Neural cell (in vitro differentiated cells): Measurements from ENCODE around the gene ADCY2. TPM values are rescaled to one million over a fixed set of nuclear protein-coding genes. Genes with fewer than 3 reads are reported as not detected.

Source experiments
- H2AFZ ChIP-seq: fragments of 200-600, 300-800 bp; sonication (generic), shearing (Covaris generic); 2 replicates; pipeline ENCODE4 v1.6.0; 2014; ENCODE audit warnings: low read depth, mild to moderate bottlenecking, antibody characterized with exemption, low read length, moderate library complexity
- H3F3A ChIP-seq: fragments of 200-600 bp; shearing (Covaris generic); 2 replicates; pipeline ENCODE4 v1.6.1; 2016; ENCODE audit warnings: mild to moderate bottlenecking, moderate library complexity, mixed read lengths, antibody characterized with exemption, low read length; ENCODE audit not compliant: insufficient read depth, poor library complexity, severe bottlenecking
- H3K27ac ChIP-seq: fragments of 200-600, 300-800 bp; sonication (generic), shearing (Covaris generic); 2 replicates; pipeline ENCODE4 v1.5.1; 2014; ENCODE audit warnings: mild to moderate bottlenecking, low read length, moderate library complexity
- H3K27me3 ChIP-seq: fragments of 300-800, 200-600 bp; sonication (generic), shearing (Covaris generic); 2 replicates; pipeline ENCODE4 v1.6.0; 2014; ENCODE audit warnings: mild to moderate bottlenecking, low read depth, low read length, moderate library complexity; ENCODE audit not compliant: insufficient read depth
- H3K36me3 ChIP-seq: fragments of 300-800, 200-600 bp; sonication (generic), shearing (Covaris generic); 2 replicates; pipeline ENCODE4 v1.5.1; 2014; ENCODE audit warnings: mild to moderate bottlenecking, antibody characterized with exemption, low read length, moderate library complexity; ENCODE audit not compliant: insufficient read depth
- H3K4me2 ChIP-seq: fragments of 300-800, 200-600 bp; sonication (generic), shearing (Covaris generic); 2 replicates; pipeline ENCODE4 v1.6.0; 2014; ENCODE audit warnings: mild to moderate bottlenecking, low read length
- H3K4me3 ChIP-seq: fragments of 300-800, 200-600 bp; sonication (generic), shearing (Covaris generic); 2 replicates; pipeline ENCODE4 v1.5.1; 2014; ENCODE audit warnings: mild to moderate bottlenecking, low read length, moderate library complexity
- H3K79me2 ChIP-seq: fragments of 200-600 bp; shearing (Covaris generic); replicated peaks from 2 replicates; pipeline ENCODE4 v1.6.0; 2014; ENCODE audit warnings: mild to moderate bottlenecking, low read length, moderate library complexity; ENCODE audit not compliant: insufficient read depth
- H3K9ac ChIP-seq: fragments of 300-800, 200-600 bp; sonication (generic), shearing (Covaris generic); 2 replicates; pipeline ENCODE4 v1.6.1; 2016; ENCODE audit warnings: mild to moderate bottlenecking, low read length, mixed read lengths
- H3K9me2 ChIP-seq: fragments of 200-600 bp; shearing (Covaris generic); 2 replicates; pipeline ENCODE4 v1.6.1; 2016; ENCODE audit warnings: mild to moderate bottlenecking, low read length, mixed read lengths; ENCODE audit not compliant: insufficient read depth
- H3K9me3 ChIP-seq: fragments of 200-600, 300-800 bp; sonication (generic), shearing (Covaris generic); 2 replicates; pipeline ENCODE4 v1.6.1; 2016; ENCODE audit warnings: mild to moderate bottlenecking, mixed run types, low read length, moderate library complexity, mixed read lengths
- H4K20me1 ChIP-seq: fragments of 200-600 bp; shearing (Covaris generic); 2 replicates; pipeline ENCODE4 v1.6.1; 2016; ENCODE audit warnings: mild to moderate bottlenecking, mixed run types; ENCODE audit not compliant: insufficient read depth
- EP300 ChIP-seq: fragments of 450-650 bp; conservative IDR thresholded peaks from 2 replicates; pipeline ENCODE4 v1.6.1; 2014; ENCODE audit warnings: antibody characterized with exemption, mild to moderate bottlenecking, moderate library complexity; ENCODE audit not compliant: poor library complexity, severe bottlenecking
- EZH2 ChIP-seq: fragments of 200-600, 300-800 bp; shearing (Covaris generic), sonication (generic); IDR thresholded peaks from 2 replicates; pipeline ENCODE4 v1.6.1; 2014; ENCODE audit warnings: antibody characterized with exemption, low read length, borderline replicate concordance, mild to moderate bottlenecking; ENCODE audit not compliant: insufficient read depth, poor library complexity, severe bottlenecking
- MXI1 ChIP-seq: fragments of 450-650 bp; conservative IDR thresholded peaks from 2 replicates; pipeline ENCODE4 v1.6.1; 2014; ENCODE audit warnings: antibody characterized with exemption, mild to moderate bottlenecking; ENCODE audit not compliant: poor library complexity, severe bottlenecking
- POLR2AphosphoS5 ChIP-seq: IDR thresholded peaks from 2 replicates; pipeline ENCODE4 v1.6.1; 2012
- RAD21 ChIP-seq: fragments of 450-650 bp; conservative IDR thresholded peaks from 2 replicates; pipeline ENCODE4 v1.6.1; 2014; ENCODE audit warnings: antibody characterized with exemption, mild to moderate bottlenecking, moderate library complexity
- SMC3 ChIP-seq: fragments of 450-650 bp; conservative IDR thresholded peaks from 2 replicates; pipeline ENCODE4 v1.6.1; 2014; ENCODE audit warnings: antibody characterized with exemption, mild to moderate bottlenecking, moderate library complexity; ENCODE audit not compliant: poor library complexity
- TAF1 ChIP-seq: IDR thresholded peaks from 2 replicates; pipeline ENCODE4 v1.6.1; 2012; ENCODE audit warnings: low read depth
- polyA plus RNA-seq: library from polyadenylated mRNA; depleted of rRNA; stranded (reverse); fragments of >200 nt; gene quantifications from 2 replicates; pipeline ENCODE4 v1.2.3, GENCODE V29; 2014
- TF ChIP-seq, protein P1 (sequence below): fragments of 450-650 bp; IDR thresholded peaks from 2 replicates; pipeline ENCODE4 v1.5.1; 2014; ENCODE audit warnings: antibody characterized with exemption, mild to moderate bottlenecking, moderate library complexity; ENCODE audit not compliant: poor library complexity, severe bottlenecking
- TF ChIP-seq, protein P2 (sequence below): IDR thresholded peaks from 2 replicates; pipeline ENCODE4 v1.6.1; 2012; ENCODE audit warnings: borderline replicate concordance

The ADCY2 gene
- polyA plus RNA-seq, 1 donor from 2014 or later, result 1.9 TPM

DNA sequence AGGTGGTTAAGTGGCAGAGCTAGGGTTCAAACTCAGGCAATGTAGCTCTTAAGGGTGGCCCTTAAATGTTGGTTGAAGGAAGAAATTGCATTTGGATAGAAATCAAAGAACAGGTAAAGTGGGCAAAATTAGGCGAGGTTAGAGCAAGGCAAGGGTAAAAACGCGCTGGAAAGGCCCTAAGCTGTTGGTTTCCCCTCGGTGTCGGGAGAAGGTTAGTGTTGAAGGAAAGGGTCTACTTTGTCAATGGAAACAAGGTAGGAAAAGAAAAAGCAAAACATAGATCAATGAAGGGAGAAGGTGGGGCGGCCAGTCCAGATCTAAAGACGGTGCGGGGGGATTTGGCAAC, 472.5 kb downstream of the ADCY2 start:
- no peaks in the 10 kb centered on the region for H3K27me3 ChIP-seq
- peak overlapping the region; percentile 14 for H3K4me2 ChIP-seq
- H2AFZ ChIP-seq, result peak overlapping the region; percentile 75
- TF ChIP-seq, protein P1, sequence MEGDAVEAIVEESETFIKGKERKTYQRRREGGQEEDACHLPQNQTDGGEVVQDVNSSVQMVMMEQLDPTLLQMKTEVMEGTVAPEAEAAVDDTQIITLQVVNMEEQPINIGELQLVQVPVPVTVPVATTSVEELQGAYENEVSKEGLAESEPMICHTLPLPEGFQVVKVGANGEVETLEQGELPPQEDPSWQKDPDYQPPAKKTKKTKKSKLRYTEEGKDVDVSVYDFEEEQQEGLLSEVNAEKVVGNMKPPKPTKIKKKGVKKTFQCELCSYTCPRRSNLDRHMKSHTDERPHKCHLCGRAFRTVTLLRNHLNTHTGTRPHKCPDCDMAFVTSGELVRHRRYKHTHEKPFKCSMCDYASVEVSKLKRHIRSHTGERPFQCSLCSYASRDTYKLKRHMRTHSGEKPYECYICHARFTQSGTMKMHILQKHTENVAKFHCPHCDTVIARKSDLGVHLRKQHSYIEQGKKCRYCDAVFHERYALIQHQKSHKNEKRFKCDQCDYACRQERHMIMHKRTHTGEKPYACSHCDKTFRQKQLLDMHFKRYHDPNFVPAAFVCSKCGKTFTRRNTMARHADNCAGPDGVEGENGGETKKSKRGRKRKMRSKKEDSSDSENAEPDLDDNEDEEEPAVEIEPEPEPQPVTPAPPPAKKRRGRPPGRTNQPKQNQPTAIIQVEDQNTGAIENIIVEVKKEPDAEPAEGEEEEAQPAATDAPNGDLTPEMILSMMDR, result no peak
- no peaks in the 10 kb centered on the region for H3K9me2 ChIP-seq
- H3K4me3 ChIP-seq, result peak overlapping the region; percentile 91
- peak overlapping the region; percentile 75 for H3K9ac ChIP-seq
- H3F3A ChIP-seq, result no peaks in the 10 kb centered on the region
- H4K20me1 ChIP-seq, result no peaks in the 10 kb centered on the region
- H3K27ac ChIP-seq, result peak overlapping the region; percentile 31
- H3K9me3 ChIP-seq, result no peaks in the 10 kb centered on the region
- H3K79me2 ChIP-seq, result peaks cover 29% of the 10 kb centered on the region
- no peaks in the 10 kb centered on the region for H3K36me3 ChIP-seq

DNA sequence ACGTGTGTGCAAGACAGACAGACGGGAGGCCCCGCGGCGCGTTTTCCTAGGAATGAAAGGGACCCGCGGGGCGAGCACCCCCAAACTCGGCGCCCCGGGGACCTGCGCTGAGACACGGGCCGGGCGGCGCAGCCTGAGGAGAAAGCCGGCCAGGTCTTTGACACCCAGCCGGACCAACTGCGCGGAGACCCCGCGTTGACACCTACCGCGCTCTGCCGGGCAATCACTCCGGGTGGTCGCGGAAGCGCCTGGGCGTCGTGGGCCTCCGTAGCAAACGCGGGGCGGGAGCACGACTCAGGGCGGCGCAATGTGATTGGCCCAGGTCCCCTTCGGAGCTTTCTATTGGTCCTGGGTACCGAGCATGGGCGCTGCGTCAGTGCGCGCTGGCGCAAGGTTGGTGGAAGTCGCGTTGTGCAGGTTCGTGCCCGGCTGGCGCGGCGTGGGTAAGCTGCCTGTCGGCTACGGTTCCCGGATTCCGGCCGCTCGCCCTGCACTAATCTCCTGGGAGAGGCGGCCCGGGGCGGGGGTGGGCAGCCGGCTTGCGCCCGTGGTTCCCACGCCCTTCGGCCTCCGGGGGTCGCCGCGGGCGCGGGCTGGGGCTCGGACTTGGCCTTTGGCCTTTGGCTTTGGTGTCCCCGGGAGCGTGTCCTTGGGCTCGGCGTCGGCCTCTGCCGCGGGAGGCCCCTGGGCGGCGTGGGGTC, 473.0 kb downstream of the ADCY2 start, which contains the start of the genes FASTKD3 and MTRR:
Gene FASTKD3, minus strand, starts transcription at position 259 of the 701 bp plus-strand sequence. CDS start 948 bp downstream, outside the sequence.
Gene MTRR, plus strand, starts transcription at position 376 of the 701 bp plus-strand sequence. CDS start 1,647 bp downstream, outside the sequence.
- Histone ChIP-seq H3K9me3 (no peaks in the 10 kb centered on the region), H3K4me3 (peak within 1 kb of the TSS; percentile 91), H3K27me3 (no peaks in the 10 kb centered on the region), H3K4me2 (peak within 1 kb of the TSS; percentile 94), H4K20me1 (no peaks in the 10 kb centered on the region), H3K79me2 (peaks cover 29% of the 10 kb centered on the region), H3K36me3 (no peaks in the 10 kb centered on the region), H3K9ac (peak within 1 kb of the TSS; percentile 75), H3F3A (no peaks in the 10 kb centered on the region), H3K27ac (peak within 1 kb of the TSS; percentile 31), H2AFZ (peak within 1 kb of the TSS; percentile 75), H3K9me2 (no peaks in the 10 kb centered on the region)
- TF ChIP-seq, protein P2, sequence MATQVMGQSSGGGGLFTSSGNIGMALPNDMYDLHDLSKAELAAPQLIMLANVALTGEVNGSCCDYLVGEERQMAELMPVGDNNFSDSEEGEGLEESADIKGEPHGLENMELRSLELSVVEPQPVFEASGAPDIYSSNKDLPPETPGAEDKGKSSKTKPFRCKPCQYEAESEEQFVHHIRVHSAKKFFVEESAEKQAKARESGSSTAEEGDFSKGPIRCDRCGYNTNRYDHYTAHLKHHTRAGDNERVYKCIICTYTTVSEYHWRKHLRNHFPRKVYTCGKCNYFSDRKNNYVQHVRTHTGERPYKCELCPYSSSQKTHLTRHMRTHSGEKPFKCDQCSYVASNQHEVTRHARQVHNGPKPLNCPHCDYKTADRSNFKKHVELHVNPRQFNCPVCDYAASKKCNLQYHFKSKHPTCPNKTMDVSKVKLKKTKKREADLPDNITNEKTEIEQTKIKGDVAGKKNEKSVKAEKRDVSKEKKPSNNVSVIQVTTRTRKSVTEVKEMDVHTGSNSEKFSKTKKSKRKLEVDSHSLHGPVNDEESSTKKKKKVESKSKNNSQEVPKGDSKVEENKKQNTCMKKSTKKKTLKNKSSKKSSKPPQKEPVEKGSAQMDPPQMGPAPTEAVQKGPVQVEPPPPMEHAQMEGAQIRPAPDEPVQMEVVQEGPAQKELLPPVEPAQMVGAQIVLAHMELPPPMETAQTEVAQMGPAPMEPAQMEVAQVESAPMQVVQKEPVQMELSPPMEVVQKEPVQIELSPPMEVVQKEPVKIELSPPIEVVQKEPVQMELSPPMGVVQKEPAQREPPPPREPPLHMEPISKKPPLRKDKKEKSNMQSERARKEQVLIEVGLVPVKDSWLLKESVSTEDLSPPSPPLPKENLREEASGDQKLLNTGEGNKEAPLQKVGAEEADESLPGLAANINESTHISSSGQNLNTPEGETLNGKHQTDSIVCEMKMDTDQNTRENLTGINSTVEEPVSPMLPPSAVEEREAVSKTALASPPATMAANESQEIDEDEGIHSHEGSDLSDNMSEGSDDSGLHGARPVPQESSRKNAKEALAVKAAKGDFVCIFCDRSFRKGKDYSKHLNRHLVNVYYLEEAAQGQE, result peak; percentile 19
- TF ChIP-seq EZH2 (no peak), RAD21 (no peak), MXI1 (peak; percentile 96), EP300 (peak; percentile 32), POLR2AphosphoS5 (peak; percentile 74), SMC3 (no peak), TAF1 (peak; percentile 59)
- TF ChIP-seq, protein P1, result peak; percentile 26
